Measurements from ENCODE around the gene CA12. TPM values are rescaled to one million over a fixed set of nuclear protein-coding genes. Genes with fewer than 3 reads are reported as not detected.

CA12 gene
- total and polyA plus RNA-seq, 10 of the 15 experiments (the other 5 are each of a cell fraction or from before 2014, with no cell fraction given): 0.03 to 0.10 TPM; not detected in 8

- H4K20me1 ChIP-seq (ENCODE audit: control insufficient read depth, insufficient read depth): no peaks in the 10 kb centered on the region
- H3K4me1 ChIP-seq (ENCODE audit: control insufficient read depth, insufficient read depth, low read length): no peaks in the 10 kb centered on the region
- DNase-seq (ENCODE audit: low read depth, low spot score) (no peak), FAIRE-seq (peak; percentile 52), ATAC-seq (peak; percentile 21; the same call in 1 of the 3 replicates)
- ChIA-PET POLR2A (interaction anchor here (0.5 kb wide), 1 partner anchor 56 kb away, joined by 4 read pairs; no protein-coding TSS in a partner anchor), CTCF (interaction anchor here (0.6 to 11.0 kb wide), 30 partner anchors 9 to 780 kb away, joined by 3 to 145 read pairs (median 4); no protein-coding TSS in a partner anchor), SMC1A (ENCODE audit: uncharacterized antibody, unreplicated experiment) (interaction anchor here (0.7 to 6.3 kb wide), 27 partner anchors 8 to 316 kb away, joined by 3 to 92 read pairs (median 5); no protein-coding TSS in a partner anchor), RAD21 (ENCODE audit: unreplicated experiment) (interaction anchor here (0.7 to 6.1 kb wide), 12 partner anchors 9 to 311 kb away, joined by 3 to 62 read pairs (median 4); no protein-coding TSS in a partner anchor)
- H3K27me3 ChIP-seq (replicated peaks in 1 of 2; ENCODE audit: control insufficient read depth in 2 of 2, insufficient read depth in 2 of 2, low read length in 1 of 2): no peaks in the 10 kb centered on the region
- H3K9ac ChIP-seq (ENCODE audit: control insufficient read depth, insufficient read depth, low read length): no peak overlapping the region
- no peak overlapping the region for H2AFZ ChIP-seq (ENCODE audit: control insufficient read depth, low read depth, low read length)
- BruUV-seq (replicated peaks): no TSS peak
- no peak overlapping the region for H3K27ac ChIP-seq (ENCODE audit: control insufficient read depth, insufficient read depth)
- H3K79me2 ChIP-seq (ENCODE audit: control insufficient read depth, insufficient read depth, low read length): no peaks in the 10 kb centered on the region
- intact Hi-C loops (cut with micrococcal nuclease; ENCODE audit: unreplicated experiment): loop anchor here (1.0 to 5.0 kb wide), 2 partner anchors 115 to 309 kb away; partner anchors contain the start of gene FBXL22
- no peak overlapping the region for H3K4me2 ChIP-seq (ENCODE audit: control insufficient read depth, insufficient read depth)
- no peak overlapping the region for H3K4me3 ChIP-seq
- WGBS (ENCODE audit: insufficient coverage, insufficient replicate concordance, low lambda C conversion rate, missing lambda C conversion rate): 93% methylated on average over 1 of the region's 1 CpG
- no peaks in the 10 kb centered on the region for H3K9me3 ChIP-seq (replicated peaks; ENCODE audit: control insufficient read depth, insufficient read depth, low read length)
- H3K36me3 ChIP-seq (ENCODE audit: control insufficient read depth in 2 of 2, insufficient read depth in 2 of 2, low read length in 1 of 2): no peaks in the 10 kb centered on the region
- in situ Hi-C loops (cut with MboI): loop anchor here (25.0 kb wide), 1 partner anchor 299 kb away; the partner anchor contains the start of gene FBXL22
- TF ChIP-seq PAX5 (IDR thresholded peaks at IDR 0.05; ENCODE audit: borderline replicate concordance, low read depth, low read length): no peak
- TF ChIP-seq SPI1 (IDR thresholded peaks at IDR 0.05; ENCODE audit: borderline replicate concordance, insufficient read depth, low read depth, low read length): no peak
- no peak for TF ChIP-seq BCL11A (IDR thresholded peaks at IDR 0.05; ENCODE audit: low read depth, low read length)
- TF ChIP-seq KDM1A (IDR thresholded peaks at IDR 0.05; ENCODE audit: borderline replicate concordance): no peak
- TF ChIP-seq PAX8 (IDR thresholded peaks at IDR 0.05): no peak
- no peak for TF ChIP-seq MTA3 (IDR thresholded peaks at IDR 0.05; ENCODE audit: borderline replicate concordance, low read length)
- no peak for TF ChIP-seq RCOR1 (conservative IDR thresholded peaks at IDR 0.05; ENCODE audit: low read depth, low read length)
- TF ChIP-seq ETV6 (conservative IDR thresholded peaks at IDR 0.05 in 1 of 2, IDR thresholded peaks at IDR 0.05 in 1 of 2; ENCODE audit: borderline replicate concordance in 1 of 2, low read depth in 1 of 2): no peak
- no peak for TF ChIP-seq SREBF1 (IDR thresholded peaks at IDR 0.05; ENCODE audit: low read length)
- TF ChIP-seq ZBTB40 (IDR thresholded peaks at IDR 0.05; ENCODE audit: borderline replicate concordance): no peak
- TF ChIP-seq FOXM1 (IDR thresholded peaks at IDR 0.05; ENCODE audit: low read depth, low read length): no peak
- no peak for TF ChIP-seq E2F4 (IDR thresholded peaks at IDR 0.05; ENCODE audit: low read depth, low read length)
- no peak for TF ChIP-seq USF2 (IDR thresholded peaks at IDR 0.05; ENCODE audit: borderline replicate concordance, low read depth, low read length)
- no peak for TF ChIP-seq ZZZ3 (IDR thresholded peaks at IDR 0.05; ENCODE audit: control insufficient read depth, insufficient read length, low read depth)
- no peak for TF ChIP-seq NR2F1 (conservative IDR thresholded peaks at IDR 0.05)
- TF ChIP-seq BCL3 (IDR thresholded peaks at IDR 0.05; ENCODE audit: borderline replicate concordance, insufficient read depth, low read depth, low read length, poor library complexity, severe bottlenecking): no peak
- TF ChIP-seq FOXK2 (IDR thresholded peaks at IDR 0.05): no peak
These were observed 93.3 kb downstream of the CA12 start for GRCh38 chr15:63288342-63288741.
